ENCODE measurements around the gene TMEM63C.

Gene TMEM63C

GRCh38 chr14:77158882-77159255, 22.7 kb upstream of the TMEM63C start:
- no peak for TF ChIP-seq USF1 (IDR thresholded peaks at IDR 0.05)
- TF ChIP-seq, protein P1, sequence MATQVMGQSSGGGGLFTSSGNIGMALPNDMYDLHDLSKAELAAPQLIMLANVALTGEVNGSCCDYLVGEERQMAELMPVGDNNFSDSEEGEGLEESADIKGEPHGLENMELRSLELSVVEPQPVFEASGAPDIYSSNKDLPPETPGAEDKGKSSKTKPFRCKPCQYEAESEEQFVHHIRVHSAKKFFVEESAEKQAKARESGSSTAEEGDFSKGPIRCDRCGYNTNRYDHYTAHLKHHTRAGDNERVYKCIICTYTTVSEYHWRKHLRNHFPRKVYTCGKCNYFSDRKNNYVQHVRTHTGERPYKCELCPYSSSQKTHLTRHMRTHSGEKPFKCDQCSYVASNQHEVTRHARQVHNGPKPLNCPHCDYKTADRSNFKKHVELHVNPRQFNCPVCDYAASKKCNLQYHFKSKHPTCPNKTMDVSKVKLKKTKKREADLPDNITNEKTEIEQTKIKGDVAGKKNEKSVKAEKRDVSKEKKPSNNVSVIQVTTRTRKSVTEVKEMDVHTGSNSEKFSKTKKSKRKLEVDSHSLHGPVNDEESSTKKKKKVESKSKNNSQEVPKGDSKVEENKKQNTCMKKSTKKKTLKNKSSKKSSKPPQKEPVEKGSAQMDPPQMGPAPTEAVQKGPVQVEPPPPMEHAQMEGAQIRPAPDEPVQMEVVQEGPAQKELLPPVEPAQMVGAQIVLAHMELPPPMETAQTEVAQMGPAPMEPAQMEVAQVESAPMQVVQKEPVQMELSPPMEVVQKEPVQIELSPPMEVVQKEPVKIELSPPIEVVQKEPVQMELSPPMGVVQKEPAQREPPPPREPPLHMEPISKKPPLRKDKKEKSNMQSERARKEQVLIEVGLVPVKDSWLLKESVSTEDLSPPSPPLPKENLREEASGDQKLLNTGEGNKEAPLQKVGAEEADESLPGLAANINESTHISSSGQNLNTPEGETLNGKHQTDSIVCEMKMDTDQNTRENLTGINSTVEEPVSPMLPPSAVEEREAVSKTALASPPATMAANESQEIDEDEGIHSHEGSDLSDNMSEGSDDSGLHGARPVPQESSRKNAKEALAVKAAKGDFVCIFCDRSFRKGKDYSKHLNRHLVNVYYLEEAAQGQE (IDR thresholded peaks at IDR 0.05; ENCODE audit: low read depth), result no peak
- no peak for TF ChIP-seq NFIC (IDR thresholded peaks at IDR 0.05)
- TF ChIP-seq TEAD4 (IDR thresholded peaks at IDR 0.05), result no peak
- TF ChIP-seq ZBTB7A (IDR thresholded peaks at IDR 0.05; ENCODE audit: low read depth), result no peak
- no peak for TF ChIP-seq RAD21 (IDR thresholded peaks at IDR 0.05; ENCODE audit: low read depth)
- TF ChIP-seq EGR1 (IDR thresholded peaks at IDR 0.05), result no peak

GRCh38 chr14:77161011-77161410, 20.6 kb upstream of the TMEM63C start:
- TF ChIP-seq CREB1 (IDR thresholded peaks at IDR 0.05; ENCODE audit: low read depth) (no peak), CEBPB (IDR thresholded peaks at IDR 0.05) (no peak), TAF1 (IDR thresholded peaks at IDR 0.05; ENCODE audit: low read depth) (no peak), YY1 (IDR thresholded peaks at IDR 0.05; ENCODE audit: low read depth) (no peak), NFIC (IDR thresholded peaks at IDR 0.05) (no peak), FOXM1 (IDR thresholded peaks at IDR 0.05; ENCODE audit: borderline replicate concordance, low read depth) (no peak), USF1 (IDR thresholded peaks at IDR 0.05) (no peak), TEAD4 (IDR thresholded peaks at IDR 0.05) (no peak), ZBTB7A (IDR thresholded peaks at IDR 0.05; ENCODE audit: low read depth) (no peak), EGR1 (IDR thresholded peaks at IDR 0.05) (no peak), TCF12 (IDR thresholded peaks at IDR 0.05; ENCODE audit: low read depth) (no peak), EP300 (IDR thresholded peaks at IDR 0.05; ENCODE audit: borderline replicate concordance) (no peak), RAD21 (IDR thresholded peaks at IDR 0.05; ENCODE audit: low read depth) (no peak)
- TF ChIP-seq, protein P2, sequence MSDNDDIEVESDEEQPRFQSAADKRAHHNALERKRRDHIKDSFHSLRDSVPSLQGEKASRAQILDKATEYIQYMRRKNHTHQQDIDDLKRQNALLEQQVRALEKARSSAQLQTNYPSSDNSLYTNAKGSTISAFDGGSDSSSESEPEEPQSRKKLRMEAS (IDR thresholded peaks at IDR 0.05), result no peak
- TF ChIP-seq, protein P1 (IDR thresholded peaks at IDR 0.05; ENCODE audit: low read depth), result no peak

GRCh38 chr14:77170045-77170444, 11.6 kb upstream of the TMEM63C start:
- TF ChIP-seq TCF12 (IDR thresholded peaks at IDR 0.05; ENCODE audit: low read depth), result no peak
- no peak for TF ChIP-seq CEBPB (IDR thresholded peaks at IDR 0.05)
- no peak for TF ChIP-seq USF1 (IDR thresholded peaks at IDR 0.05)
- no peak for TF ChIP-seq TAF1 (IDR thresholded peaks at IDR 0.05; ENCODE audit: low read depth)
- TF ChIP-seq, protein P2 (IDR thresholded peaks at IDR 0.05), result no peak
- TF ChIP-seq NFIC (IDR thresholded peaks at IDR 0.05), result no peak
- no peak for TF ChIP-seq FOXM1 (IDR thresholded peaks at IDR 0.05; ENCODE audit: borderline replicate concordance, low read depth)
- TF ChIP-seq YY1 (IDR thresholded peaks at IDR 0.05; ENCODE audit: low read depth), result no peak
- no peak for TF ChIP-seq EP300 (IDR thresholded peaks at IDR 0.05; ENCODE audit: borderline replicate concordance)
- TF ChIP-seq CREB1 (IDR thresholded peaks at IDR 0.05; ENCODE audit: low read depth), result no peak
- TF ChIP-seq ZBTB7A (IDR thresholded peaks at IDR 0.05; ENCODE audit: low read depth), result no peak
- no peak for TF ChIP-seq TEAD4 (IDR thresholded peaks at IDR 0.05)

DNA sequence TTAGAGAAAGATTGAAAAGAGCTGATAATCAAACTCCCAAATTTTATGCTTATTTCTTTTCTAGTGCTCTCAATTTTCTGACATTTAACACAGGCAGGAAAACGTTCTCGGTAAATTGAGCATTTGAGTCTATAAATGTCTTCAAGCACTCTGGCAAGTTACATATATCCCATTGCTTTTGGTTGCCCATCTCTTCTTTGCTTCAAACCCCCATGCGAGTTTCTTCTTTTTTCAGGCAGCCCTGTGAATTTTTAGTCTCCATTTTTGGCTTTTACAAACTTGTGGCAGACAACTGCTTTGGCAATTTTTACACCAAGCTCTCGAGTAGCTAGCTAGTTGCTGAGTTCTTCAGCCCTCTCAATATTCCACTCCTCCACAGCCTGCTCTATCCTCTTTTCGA, 8.7 kb upstream of the TMEM63C start:
- TF ChIP-seq FOXM1 (IDR thresholded peaks at IDR 0.05; ENCODE audit: borderline replicate concordance, low read depth) (no peak), EGR1 (IDR thresholded peaks at IDR 0.05) (no peak), TAF1 (IDR thresholded peaks at IDR 0.05; ENCODE audit: low read depth) (no peak), RAD21 (IDR thresholded peaks at IDR 0.05; ENCODE audit: low read depth) (no peak), TCF12 (IDR thresholded peaks at IDR 0.05; ENCODE audit: low read depth) (no peak), TEAD4 (IDR thresholded peaks at IDR 0.05) (no peak), CREB1 (IDR thresholded peaks at IDR 0.05; ENCODE audit: low read depth) (no peak), ZBTB7A (IDR thresholded peaks at IDR 0.05; ENCODE audit: low read depth) (no peak), USF1 (IDR thresholded peaks at IDR 0.05) (no peak), NFIC (IDR thresholded peaks at IDR 0.05) (no peak), YY1 (IDR thresholded peaks at IDR 0.05; ENCODE audit: low read depth) (no peak), EP300 (IDR thresholded peaks at IDR 0.05; ENCODE audit: borderline replicate concordance) (no peak), CEBPB (IDR thresholded peaks at IDR 0.05) (no peak)
- TF ChIP-seq, protein P2 (IDR thresholded peaks at IDR 0.05), result no peak
- TF ChIP-seq, protein P1 (IDR thresholded peaks at IDR 0.05; ENCODE audit: low read depth), result no peak
